Right atrium auricular region (tissue), 2 donors: Measurements from ENCODE around the gene SUCO. TPM values are rescaled to one million over a fixed set of nuclear protein-coding genes. Genes with fewer than 3 reads are reported as not detected.

Experiments used
- DNase-seq: peaks from one replicate; pipeline ENCODE4 v3.0.0-alpha.2; 2019; ENCODE audit warnings: low spot score
- H3K27ac ChIP-seq, 2 donors: fragments of 200-600 bp; sonication (generic); 1 replicate in 1 of 2; 2 replicates in 1 of 2; pipeline ENCODE4 v1.5.1; 2016 to 2019
- H3K27me3 ChIP-seq, 2 donors: fragments of 200-600 bp; sonication (generic); one replicate each; pipeline versions ENCODE4 v1.5.1 to v1.6.0; 2017 to 2019
- H3K36me3 ChIP-seq: fragments of 200-600 bp; sonication (generic); one replicate; pipeline ENCODE4 v1.5.1; 2016
- H3K4me1 ChIP-seq, 2 donors: fragments of 200-600 bp; sonication (generic); one replicate each; pipeline versions ENCODE4 v1.5.1 to v1.6.0; 2017 to 2019
- H3K4me3 ChIP-seq, 2 donors: fragments of 200-600 bp; sonication (generic); 1 replicate in 1 of 2; 2 replicates in 1 of 2; pipeline ENCODE4 v1.5.1; 2017 to 2019; ENCODE audit warnings: mild to moderate bottlenecking in 1 of 2, moderate library complexity in 1 of 2
- H3K9me3 ChIP-seq, 2 donors: fragments of 200-600 bp; sonication (generic); one replicate each; pipeline ENCODE4 v1.5.1; 2019
- total RNA-seq, 2 donors: library from RNA; depleted of rRNA; stranded (reverse); fragments of >200 nt; gene quantifications; one replicate each; pipeline ENCODE4 v1.1.0, GENCODE V29; 2016
- TF ChIP-seq, protein P1 (sequence below), 2 donors: fragments of 200-600 bp; sonication (generic); IDR thresholded peaks; one replicate each; pipeline ENCODE4 v1.5.1; 2019; ENCODE audit warnings: antibody characterized with exemption in 2 of 2

SUCO gene
- total RNA-seq, 2 donors from 2014 or later = 19.1 to 29.1 TPM

DNA sequence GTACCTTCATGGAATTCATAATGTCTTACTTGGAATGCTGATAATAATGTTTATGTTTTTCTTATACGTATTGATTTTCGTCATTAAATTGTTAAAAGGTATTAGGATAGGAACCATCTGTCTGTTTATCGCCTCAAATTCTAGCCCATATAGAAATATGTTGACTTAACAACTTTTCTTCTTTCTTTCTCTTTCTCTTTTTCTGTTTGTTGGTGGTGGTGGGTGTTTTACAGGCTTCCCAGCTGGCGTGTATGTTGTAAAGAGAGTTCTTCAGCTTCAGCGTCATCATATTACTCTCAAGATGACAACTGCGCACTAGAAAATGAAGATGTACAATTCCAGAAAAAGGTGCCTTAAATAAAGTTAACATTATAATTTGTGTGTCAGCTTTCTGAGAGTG is 18.3 kb downstream of the SUCO start:
- H3K27me3 ChIP-seq = no peaks in the 10 kb centered on the region
- H3K27ac ChIP-seq = no peak overlapping the region
- DNase-seq = no peak
- H3K9me3 ChIP-seq = no peaks in the 10 kb centered on the region
- H3K36me3 ChIP-seq = no peaks in the 10 kb centered on the region
- no peak overlapping the region for H3K4me3 ChIP-seq
- TF ChIP-seq, protein P1, sequence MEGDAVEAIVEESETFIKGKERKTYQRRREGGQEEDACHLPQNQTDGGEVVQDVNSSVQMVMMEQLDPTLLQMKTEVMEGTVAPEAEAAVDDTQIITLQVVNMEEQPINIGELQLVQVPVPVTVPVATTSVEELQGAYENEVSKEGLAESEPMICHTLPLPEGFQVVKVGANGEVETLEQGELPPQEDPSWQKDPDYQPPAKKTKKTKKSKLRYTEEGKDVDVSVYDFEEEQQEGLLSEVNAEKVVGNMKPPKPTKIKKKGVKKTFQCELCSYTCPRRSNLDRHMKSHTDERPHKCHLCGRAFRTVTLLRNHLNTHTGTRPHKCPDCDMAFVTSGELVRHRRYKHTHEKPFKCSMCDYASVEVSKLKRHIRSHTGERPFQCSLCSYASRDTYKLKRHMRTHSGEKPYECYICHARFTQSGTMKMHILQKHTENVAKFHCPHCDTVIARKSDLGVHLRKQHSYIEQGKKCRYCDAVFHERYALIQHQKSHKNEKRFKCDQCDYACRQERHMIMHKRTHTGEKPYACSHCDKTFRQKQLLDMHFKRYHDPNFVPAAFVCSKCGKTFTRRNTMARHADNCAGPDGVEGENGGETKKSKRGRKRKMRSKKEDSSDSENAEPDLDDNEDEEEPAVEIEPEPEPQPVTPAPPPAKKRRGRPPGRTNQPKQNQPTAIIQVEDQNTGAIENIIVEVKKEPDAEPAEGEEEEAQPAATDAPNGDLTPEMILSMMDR (IDR thresholded peaks at IDR 0.05) = no peak
- H3K4me1 ChIP-seq = peaks cover 0 to 20% of the 10 kb centered on the region in 2 donors

DNA sequence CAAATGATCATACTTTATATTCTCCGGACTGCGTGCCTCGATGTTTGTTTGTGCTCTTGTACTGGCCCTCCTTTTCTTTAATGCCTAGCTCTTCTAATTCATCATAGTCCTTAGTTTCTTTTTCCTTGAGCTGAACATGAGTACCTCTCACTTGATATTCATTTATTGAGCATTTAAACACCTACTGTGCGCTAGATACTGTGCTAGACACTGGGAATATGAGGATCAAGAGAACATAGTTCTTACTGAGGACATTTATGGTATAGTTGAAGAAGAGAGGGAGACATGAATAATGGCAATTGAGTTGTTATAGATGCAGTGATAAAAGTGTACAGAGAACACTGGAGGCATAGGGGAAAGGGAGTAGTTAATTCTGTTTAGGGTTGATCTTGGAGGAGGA is 22.0 kb downstream of the SUCO start:
- no peaks in the 10 kb centered on the region for H3K27me3 ChIP-seq
- H3K4me3 ChIP-seq = no peak overlapping the region
- peaks cover 0 to 4% of the 10 kb centered on the region in 2 donors for H3K4me1 ChIP-seq
- H3K9me3 ChIP-seq = no peaks in the 10 kb centered on the region
- H3K36me3 ChIP-seq = peaks cover 14% of the 10 kb centered on the region
- TF ChIP-seq, protein P1 (IDR thresholded peaks at IDR 0.05) = no peak
- DNase-seq = no peak
- H3K27ac ChIP-seq = no peak overlapping the region

DNA sequence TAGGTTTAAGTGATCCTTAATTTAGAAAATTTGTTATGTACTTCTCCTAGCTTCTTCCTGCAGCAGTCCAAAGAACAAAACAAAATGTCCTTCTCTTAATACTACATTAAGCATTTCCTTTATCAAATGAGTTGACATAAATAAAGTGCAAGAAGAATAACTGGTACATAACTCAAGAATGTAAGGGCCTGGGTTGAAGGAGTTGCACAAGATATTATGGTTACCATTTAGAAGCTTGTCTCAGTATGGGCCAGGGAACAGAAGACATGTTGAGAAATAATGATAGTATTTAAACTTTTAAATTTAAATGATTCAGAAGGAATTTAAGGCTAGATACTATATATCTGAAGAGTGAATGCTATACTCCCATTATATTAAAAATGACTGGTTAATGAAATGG is 23.5 kb downstream of the SUCO start:
- Histone ChIP-seq H3K27me3 (no peaks in the 10 kb centered on the region), H3K27ac (no peak overlapping the region), H3K36me3 (peaks cover 14% of the 10 kb centered on the region), H3K4me3 (no peak overlapping the region), H3K9me3 (no peaks in the 10 kb centered on the region), H3K4me1 (no peaks in the 10 kb centered on the region)
- TF ChIP-seq, protein P1 (IDR thresholded peaks at IDR 0.05) = no peak
- no peak for DNase-seq

DNA sequence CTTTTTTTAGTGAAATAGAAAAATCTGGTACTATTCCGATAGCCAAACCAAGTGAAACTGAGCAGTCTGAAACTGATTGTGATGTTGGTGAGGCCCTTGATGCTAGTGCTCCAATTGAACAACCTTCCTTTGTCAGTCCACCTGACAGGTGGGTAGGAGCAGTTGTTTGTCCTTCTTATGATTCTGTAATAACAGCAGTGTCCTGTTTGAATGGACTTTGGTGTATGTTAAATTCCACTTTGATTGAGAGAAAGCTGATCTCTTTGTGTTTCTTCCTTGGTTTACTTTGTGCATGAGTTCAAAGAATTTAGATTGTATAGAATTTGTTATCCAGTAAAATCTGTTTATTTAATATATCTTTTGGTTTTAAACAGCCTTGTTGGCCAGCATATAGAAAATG is 24.3 kb downstream of the SUCO start:
- no peaks in the 10 kb centered on the region for H3K27me3 ChIP-seq
- H3K4me3 ChIP-seq = no peak overlapping the region
- TF ChIP-seq, protein P1 (IDR thresholded peaks at IDR 0.05) = no peak
- peaks cover 14% of the 10 kb centered on the region for H3K36me3 ChIP-seq
- H3K9me3 ChIP-seq = no peaks in the 10 kb centered on the region
- H3K4me1 ChIP-seq = no peaks in the 10 kb centered on the region
- no peak for DNase-seq
- H3K27ac ChIP-seq = no peak overlapping the region

DNA sequence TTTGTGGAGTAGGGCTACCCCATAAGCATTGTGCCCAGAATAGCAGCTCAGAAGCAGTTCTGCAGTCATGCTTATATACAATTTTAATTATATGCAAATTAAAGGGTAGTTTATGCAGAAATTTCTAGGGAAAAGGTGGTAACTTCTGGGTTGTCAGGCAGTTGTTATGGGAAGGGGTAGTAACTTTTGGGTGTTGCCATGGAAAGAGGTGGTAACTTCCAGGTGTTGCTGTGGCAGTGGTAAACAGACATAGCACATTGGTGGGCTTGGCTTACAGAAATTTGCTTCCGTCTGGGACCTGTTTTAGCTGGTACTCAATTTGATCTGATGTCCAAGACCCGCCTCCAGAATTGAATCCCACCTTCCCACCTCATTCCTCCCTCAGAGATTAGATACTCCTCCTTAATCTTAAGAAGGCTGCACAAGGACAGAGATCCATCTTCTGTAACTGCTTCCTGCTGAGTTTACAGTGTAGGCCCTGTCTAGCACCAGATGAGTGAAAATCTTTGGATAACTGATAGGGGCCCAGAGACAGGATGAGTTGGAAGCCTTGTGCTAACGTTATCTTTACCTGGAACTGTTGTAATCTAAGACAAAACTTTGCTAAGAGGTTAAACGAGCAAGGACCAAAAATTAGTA is 26.7 kb downstream of the SUCO start:
- Histone ChIP-seq H3K4me1 (no peaks in the 10 kb centered on the region), H3K4me3 (no peak overlapping the region), H3K36me3 (peaks cover 14% of the 10 kb centered on the region), H3K9me3 (no peaks in the 10 kb centered on the region), H3K27ac (no peak overlapping the region), H3K27me3 (no peaks in the 10 kb centered on the region)
- no peak for DNase-seq
- TF ChIP-seq, protein P1 (IDR thresholded peaks at IDR 0.05) = no peak

DNA sequence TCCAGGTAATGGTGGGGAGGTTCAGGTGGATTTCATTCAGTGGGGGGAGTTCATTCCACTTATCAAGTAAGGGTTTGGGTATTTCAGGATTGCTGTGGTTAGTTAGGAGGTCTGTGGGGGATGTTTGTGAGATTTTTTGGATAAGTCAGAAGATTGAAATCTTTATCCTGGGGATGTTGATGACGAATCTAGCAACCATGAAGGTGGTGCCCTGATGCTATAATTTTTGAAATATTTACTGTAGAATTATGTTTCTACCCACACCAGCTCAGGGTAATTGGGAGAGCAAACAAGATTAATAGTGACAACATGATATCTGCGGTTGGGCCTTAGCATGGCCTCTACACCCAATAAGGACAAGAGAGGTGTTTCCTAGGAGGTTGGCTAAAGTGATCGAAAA is 28.3 kb downstream of the SUCO start:
- no peak for DNase-seq
- Histone ChIP-seq H3K4me1 (no peaks in the 10 kb centered on the region), H3K27ac (no peak overlapping the region), H3K9me3 (no peaks in the 10 kb centered on the region), H3K36me3 (peaks cover 18% of the 10 kb centered on the region), H3K4me3 (no peak overlapping the region), H3K27me3 (no peaks in the 10 kb centered on the region)
- TF ChIP-seq, protein P1 (IDR thresholded peaks at IDR 0.05) = no peak
